Daoy (cell line): ENCODE results near the gene CD63. TPM values are rescaled to one million over a fixed set of nuclear protein-coding genes. Genes with fewer than 3 reads are reported as not detected.

Experiments
- DNase-seq: peaks from one replicate; pipeline ENCODE4 v3.0.0-alpha.2; 2015; ENCODE audit warnings: low read depth
- total RNA-seq: library from RNA; depleted of rRNA; stranded (reverse); fragments of >200 nt; shearing (Covaris generic); gene quantifications from 2 replicates; pipeline ENCODE4 v1.2.3, GENCODE V29; 2014

Gene CD63
- total RNA-seq, 1 experiment from 2014 or later: 638 TPM

DNA sequence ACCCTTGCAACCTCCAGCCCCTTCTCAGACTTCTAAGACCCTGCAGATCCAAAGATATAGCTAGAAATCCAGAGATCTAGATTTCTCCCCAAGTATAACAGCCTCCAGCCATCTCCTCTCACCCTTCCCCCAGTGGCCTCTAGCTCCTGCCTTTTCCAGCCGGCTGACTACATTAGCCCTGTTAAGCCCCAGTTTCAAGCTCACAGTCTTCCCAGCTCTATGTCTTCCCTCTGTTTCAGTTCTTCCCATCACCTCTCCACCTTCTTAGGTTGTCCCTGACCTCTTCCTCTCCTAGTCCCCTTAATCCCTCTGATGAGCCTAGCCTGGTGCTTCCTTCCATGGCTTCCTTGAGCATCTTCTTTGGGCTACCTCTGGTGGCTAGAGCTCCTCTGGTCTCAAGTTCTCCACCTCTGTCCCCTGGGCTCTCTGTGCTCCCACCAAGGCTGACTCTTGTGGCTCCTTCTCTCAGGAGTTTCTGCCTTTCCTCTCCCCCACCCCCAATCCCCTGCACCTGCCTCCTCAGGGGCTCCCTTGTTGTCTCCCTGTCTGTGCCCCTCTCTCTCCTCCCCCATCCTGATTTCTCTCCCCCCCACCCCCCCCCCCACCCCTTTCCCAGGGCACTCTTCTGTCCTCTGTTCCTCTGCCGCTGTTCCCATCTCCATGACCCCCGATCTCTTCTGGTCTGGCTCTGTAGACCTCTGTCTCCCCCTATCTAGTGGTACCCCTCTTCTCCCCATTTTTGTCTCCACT is 13.3 kb upstream of the CD63 start:
- no peak for DNase-seq

DNA sequence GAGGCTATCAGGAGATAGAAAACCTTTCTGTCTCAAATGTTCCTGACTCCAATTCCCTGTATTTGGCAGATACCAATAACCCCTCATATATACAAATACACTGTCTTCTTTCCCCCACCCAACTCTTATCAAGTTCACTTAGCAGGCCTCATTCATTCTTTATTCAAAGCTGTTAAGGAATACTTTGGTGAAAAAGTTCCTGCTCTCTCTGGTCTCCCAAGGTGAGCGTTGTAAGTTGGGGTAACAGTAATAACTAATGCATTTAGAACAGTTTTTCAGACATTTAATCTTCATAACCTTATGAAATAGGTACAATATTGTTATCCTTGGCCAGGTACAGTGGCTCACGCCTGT is 10.2 kb upstream of the CD63 start:
- no peak for DNase-seq

DNA sequence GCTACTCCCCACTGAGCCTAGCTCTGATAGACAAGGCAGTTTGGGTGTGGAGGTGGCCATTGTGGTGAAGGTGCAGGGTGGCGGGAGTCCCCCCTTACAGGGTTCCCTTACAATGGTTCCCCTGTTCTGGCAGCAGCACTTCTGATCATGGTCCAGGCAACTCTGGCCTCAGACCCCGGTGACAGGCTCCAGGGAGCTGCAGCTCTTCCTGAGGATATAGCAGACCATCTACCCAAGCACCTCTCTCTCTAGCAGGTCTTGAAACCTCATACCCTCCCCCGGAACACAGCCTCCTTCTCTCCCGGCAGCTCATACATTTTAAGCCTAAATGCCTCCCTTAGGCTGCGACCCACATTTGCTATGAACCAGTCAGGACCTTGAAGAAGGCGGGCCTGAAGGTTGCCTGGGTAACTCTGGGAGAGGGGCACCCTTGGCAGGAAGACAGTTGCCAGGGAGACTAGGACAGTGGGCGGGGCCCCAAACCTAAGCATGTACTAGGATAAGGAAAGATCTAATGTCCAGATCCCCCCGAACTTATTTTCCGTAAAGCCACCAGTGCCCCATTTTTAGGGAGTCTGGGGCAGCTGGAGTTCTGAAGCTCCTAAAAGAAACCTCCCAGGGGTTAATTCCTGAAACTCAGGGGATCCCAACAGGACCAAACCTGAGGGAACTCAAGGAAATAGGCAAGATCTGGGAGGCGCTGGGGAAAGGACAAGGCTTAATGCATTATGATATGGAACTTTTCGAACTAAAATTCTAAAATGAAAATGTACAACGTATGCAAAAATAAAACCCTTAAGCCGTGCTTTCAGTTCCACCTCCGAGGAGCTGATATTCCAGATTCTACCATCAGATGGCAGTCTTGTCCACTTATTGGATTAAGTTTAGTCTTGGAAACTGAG is 9.6 kb upstream of the CD63 start:
- peak; percentile 79 for DNase-seq

DNA sequence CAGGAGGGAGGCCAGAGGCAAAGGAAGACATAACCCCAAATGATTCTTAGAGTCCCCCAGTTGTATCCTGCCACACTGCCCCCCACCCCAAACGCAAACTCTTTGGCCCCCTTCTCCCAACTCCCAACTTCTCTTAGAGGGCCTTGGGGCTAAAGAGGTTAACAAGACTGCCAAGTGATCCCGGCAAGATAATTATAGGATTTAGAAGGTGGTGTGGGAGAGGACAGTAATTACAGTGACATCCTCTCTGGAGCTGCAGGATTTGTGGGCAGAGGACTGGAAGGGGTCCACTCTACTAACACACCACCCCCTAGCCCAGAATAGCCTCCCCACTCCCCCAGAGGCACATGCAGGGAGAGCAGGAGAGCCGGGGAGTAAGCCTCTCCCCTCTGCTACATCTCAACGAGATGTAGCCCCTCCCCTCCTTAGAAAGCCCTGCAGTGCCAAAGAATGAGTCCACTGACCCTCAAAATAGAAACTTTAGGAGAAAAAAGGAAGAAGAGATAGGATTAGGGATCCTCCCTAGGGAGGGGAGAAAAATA is 8.8 kb upstream of the CD63 start:
- no peak for DNase-seq

DNA sequence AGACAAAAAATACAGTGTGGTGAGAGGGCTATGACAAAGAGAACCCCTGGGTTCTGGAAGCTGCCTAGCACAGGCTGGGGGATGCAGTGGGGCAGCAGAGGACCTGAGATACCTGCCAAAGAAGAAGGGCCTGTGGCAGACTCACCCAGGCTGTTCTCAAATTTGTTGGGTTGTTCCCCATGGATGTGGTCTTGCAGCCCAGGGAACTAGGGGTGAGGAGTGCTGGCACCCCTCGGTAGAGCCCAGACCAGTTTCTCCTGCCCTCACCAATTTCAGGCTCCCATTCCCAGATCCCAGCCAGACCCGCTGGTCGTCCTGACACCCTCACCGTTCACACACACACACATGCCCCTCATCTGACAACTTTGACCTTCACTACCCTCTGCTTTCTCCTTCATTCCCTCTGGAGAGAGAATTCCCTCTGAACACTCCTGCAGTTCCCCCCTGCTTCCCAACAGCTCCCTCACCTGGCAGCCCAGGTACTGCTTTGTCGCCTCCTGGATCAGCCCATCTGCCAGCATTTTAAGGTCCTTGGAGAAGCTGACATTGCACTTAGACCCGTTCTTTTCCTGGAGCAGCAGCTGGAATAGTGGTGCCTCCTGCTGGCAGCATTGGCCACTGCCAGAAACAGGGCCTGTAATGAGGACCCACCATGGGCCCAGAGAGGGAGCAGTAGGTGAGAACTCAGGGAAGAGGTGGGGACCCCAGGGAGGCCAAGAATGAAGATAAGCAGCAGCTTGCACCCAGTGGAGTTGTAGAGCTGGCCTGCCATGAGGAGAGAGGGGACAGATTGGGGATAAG is 8.2 kb upstream of the CD63 start:
- peak; percentile 66 for DNase-seq

DNA sequence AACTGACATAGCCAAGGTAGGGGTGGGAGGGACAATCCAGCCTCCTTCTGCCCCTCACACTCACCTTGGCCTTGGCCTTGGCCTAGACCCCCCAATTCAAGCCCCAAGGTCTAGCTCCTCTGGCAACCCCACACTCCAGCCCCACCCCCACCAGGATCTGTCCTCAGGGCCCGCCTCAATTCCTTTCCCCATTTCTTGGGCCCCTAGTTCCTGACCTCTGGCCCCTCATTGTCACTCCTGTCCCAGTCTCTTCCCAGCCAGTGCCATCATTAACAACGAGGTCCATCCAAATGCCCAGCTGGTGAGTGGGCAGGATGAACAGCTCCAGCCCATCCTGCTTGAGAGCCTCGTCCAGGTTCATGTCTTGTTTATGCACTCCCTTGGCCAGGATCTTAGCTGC is 7.3 kb upstream of the CD63 start:
- no peak for DNase-seq

DNA sequence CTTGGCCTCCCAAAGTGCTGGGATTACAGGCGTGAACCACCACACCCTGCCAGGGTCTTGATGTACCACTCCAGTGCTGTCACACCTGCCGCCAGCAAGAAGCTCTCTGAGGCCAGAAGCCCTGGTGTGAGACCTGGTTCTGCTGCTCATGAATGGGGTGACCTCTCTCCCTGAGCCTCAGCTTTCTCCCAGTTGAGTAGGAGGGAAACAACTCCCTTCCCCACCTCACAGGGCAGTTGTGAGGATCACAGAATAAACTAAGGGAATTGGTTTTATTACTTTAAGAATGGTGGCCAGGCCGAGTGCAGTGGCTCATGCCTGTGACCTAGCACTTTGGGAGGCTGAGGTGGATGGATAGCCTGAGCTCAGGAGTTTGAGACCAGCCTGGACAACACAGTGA is 5.8 kb upstream of the CD63 start:
- DNase-seq: no peak

DNA sequence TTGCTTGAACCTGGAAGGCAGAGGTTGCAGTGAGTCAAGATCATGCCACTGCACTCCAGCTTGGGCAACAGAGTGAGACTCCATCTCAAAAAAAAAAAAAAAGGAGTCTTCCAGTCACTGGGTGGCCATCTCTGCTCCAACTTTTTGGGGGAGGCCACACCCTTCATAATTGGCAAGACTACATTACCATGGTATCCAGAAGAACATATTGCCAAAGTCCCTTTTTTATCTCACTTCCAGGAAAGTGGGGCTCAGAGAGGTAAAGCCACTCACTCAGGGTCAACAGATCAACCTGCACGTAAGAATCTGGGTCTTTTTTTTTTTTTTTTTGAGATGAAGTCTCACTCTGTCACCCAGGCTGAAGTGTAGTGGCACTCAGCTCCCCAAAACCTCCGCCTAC is 5.0 kb upstream of the CD63 start:
- DNase-seq: no peak

DNA sequence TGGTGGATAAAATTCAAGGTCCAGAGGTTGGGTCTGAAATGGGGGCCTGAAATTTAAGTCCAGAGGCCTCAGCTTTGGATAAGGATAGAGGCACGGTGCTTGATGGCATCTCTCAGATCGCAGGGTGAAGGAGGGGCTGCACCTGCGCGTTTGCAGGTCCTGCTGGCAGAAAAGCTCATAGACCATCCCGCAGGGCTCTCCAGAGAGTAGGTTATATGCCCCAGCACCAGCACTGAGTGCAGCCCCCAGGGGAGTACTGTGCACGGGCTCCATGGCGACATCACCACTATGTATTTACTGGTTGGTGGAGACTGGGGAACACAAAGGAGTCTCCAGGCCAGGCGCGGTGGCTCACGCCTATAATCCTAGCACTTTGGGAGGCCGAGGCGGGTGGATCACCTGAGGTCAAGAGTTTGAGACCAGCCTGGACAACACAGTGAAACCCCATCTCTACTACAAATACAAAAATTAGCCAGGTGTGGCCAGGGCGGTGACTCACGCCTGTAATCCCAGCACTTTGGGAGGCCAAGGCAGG is 4.3 kb upstream of the CD63 start:
- DNase-seq: no peak

DNA sequence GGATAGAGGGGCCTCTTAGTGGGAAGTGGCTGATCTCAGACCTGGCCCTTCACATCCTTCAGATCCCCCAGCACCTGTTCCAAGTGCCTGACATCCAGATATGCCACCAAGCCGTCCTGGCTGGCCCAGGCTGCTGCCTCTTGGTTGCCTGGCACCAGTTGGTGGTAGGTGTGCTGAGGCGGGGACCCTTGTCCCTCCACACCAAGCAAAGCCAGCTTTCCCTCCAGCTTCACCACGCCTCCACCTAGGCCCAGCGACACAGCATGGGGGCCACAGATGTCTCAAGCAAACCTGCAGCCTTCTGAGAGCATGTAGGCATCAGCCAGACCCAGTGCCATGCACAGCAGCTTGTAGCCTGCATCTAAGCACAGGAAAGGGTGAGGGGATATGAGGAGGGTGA is 3.5 kb upstream of the CD63 start:
- no peak for DNase-seq

DNA sequence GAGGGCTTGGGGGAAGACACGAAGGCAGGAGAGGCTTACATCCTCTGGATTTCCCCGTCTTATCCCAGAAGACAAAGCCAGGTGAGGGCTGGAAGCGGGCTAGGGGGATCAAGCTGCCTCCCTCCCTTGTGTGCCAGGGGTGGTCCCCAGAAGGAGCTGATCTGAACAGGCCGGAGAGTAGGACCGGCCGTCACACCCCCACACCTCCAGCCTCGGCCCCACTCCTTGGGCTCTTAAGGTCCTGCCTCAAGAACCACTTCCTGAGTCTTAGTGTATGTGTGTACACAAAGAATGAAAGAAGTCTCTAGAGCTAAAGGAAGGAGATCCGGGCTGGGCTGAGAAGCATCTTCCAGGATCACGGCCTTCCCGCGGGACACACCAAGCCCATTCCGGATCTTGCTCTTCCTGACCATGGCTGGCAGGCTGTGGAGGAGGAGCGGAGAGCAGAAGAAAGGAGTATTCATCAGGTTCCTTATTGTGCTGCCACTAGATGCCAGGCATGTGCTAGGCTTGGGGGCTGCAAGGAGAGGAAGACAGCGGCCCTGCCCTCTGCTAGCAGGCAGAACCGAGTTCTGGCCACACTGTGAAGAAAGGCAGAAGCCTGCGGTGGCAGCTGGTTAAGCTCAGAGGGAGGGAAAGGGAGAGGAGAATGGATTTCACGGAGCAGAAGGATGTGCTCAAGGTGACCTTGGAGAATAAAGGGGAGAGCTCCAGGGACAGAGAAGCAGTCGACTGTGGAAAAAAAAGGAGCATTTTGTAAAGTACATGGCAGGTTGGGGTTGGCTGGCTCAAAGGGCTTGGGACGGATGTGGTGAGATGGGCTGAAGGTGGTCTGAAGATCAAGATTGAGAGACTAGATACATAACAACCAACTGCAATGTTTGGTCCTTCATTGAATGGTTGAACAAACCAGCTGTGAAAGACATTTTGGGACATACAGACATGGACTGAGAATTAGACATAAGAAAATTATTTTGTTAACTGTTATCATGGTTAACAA is 1.3 kb upstream of the CD63 start:
- peak; percentile 67 for DNase-seq

DNA sequence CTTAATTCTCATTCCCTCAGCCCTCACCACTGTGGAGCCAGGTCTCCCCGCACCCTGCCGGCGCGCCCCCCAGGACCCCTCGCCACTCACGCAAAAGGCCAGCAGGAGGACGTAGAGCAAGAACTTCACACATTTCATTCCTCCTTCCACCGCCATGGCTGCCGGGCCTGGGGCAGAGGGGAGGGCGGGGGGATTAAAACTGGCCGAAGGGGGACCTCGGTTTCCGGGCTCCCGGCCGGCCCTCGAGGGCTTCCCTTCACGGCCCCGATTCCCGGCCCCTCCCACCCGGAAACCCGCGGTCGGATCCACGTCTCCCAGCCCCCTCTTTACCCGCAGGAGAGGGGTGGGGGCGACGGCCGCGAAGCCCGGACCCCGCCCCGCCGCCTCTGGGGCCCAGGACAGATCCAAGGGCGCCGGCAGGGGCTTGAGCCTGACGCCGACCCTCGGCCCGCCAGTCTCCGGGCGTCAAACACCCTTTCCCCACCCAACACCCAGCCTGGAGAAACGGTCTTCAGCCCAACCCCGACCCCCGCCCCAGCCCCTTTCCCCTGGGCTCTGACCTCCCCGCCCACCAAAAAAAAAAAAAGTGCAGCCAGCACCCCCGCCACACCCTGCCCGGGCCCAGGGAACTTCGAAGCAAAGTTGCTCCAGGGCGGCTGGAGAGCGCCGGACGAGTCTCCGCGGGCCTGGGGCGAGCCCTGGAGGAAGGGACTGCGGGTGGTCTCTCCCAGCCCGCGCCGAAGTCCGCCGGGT is 447 bp downstream of the CD63 start:
- DNase-seq: peak; percentile 65

DNA sequence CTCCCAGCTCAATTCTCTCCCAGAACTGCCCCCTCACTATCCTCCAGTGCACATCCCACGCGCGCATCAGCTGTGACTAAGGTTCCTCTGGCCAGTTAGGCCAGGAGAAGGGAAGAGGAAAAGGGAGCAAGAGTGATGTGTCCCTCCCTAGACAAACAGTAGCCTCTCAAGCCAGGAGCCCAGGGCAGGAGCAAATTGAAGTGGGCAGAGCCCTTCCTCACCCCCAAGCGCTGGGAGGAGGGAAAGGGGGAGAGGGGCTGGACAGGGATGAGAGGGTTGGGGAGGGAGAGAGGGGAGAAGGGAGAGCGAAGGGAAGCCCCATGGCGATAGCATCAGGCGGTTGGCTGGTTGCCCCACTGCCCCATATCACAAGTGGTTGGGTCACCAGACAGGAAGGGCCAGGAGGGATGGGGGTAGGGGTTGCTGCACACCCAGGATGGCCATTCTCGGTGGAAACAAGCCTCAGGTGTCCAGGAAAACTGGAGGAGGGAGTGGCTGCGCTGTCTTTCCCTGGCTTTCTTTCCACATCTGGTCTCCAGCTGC is 1.1 kb downstream of the CD63 start:
- DNase-seq: peak; percentile 59

DNA sequence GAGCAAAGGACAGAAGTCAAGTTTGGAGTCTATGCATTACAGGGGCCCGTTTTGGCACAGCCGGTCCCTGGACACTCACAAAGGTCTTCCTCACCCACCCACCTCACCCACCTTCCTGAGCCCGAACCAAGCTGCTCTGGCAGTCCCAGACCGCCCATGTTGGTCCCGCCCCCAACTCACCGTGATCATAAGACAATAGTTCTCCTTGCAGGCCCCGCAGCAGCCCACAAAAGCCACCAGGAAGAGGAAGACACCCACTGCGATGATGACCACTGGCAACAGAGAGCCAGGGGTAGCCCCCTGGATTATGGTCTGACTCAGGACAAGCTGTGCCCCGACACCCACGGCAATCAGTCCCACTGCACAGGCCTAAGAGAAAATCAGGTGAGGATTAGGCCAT is 1.8 kb downstream of the CD63 start:
- no peak for DNase-seq

DNA sequence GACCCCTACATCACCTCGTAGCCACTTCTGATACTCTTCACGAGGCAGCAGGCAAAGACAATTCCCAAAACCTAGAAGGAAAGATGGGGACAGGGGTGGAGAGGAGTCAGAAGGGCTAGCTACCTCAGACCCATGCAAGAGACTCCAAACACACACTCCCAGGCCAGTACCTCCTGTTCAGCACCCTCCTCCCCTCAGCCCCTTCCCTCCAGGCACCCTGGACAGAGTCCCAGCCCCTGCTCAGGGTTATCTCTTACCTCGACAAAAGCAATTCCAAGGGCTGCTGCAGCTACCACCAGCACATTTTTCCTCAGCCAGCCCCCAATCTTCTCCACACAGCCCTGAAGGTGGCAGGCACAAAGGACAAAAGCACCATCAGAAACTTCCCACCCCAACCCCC is 3.3 kb downstream of the CD63 start:
- DNase-seq: no peak

DNA sequence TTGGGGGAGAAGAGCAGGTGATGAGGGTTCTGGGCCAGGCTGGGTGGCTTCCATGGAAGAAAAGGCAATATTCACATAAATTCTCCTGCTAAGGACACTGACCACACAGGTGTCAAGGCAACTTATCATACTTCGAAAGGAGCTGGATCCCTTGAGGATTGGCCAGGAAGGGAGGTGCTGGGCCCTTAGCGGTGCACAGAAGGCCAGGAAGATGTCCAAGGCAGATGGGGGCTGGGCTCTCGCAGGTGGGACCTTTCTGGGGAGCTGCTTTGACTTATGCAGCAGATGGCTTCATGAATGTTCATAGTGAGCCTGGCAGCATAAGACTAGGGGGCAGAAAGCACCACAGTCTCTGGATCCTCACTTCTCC is 3.9 kb downstream of the CD63 start:
- no peak for DNase-seq

DNA sequence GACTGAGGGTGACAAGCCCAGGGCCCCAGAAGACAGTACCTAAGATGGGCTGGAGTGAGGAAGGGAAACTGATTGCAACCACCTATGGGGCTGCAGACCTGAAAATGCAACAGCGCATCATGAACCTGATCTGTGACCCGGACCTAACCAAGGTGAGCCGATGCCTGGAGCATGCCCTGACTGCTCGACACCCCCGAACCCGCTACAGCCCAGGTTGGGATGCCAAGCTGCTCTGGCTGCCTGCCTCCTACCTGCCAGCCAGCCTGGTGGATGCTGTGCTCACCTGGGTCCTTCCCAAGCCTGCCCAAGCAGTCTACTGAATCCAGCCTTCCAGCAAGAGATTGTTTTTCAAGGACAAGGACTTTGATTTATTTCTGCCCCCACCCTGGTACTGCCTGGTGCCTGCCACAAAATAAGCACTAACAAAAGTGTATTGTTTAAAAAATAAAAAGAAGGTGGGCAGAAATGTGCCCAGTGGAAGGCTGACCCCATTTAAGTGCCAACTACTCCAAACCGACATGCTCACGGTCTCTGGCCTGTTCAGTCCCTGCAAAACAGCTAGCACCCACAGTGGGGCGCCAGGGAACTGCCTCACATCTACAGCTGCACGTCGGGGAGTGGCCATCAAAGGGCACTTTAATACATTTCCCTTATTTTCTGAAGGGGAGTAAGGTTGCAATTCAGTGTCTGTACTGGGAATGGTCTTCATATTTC is 4.4 kb downstream of the CD63 start:
- DNase-seq: peak; percentile 68

DNA sequence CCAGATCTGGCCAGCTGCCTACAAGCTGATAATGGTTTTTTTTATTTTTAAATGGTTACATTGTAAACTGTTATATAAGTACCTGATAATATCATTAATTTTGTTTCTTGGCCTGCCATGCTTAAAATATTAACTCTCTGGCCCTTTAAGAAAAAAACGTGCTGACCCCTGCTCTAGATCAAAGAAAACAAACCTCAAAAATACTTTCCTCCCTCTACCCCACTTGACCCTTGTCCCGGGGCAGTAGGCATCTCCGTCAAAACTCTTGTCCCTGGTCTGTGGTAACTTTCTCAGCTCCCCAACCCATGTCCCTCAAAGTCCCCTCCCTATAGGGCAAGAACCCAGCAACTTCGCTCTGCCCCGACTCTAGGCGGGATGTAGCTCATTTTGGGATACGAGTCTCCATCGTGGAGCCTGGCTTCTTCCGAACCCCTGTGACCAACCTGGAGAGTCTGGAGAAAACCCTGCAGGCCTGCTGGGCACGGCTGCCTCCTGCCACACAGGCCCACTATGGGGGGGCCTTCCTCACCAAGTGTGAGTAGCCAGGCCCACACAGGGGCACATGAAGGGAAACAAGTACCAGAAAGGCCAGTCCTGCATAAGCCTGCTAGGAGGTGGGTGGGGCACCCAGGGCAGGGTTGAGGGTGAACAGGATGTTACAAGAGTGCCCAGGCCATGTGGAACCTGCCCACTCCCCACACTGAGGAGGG is 5.1 kb downstream of the CD63 start:
- no peak for DNase-seq
